Measurements from ENCODE around the gene SLIT3.

SLIT3 gene

DNA sequence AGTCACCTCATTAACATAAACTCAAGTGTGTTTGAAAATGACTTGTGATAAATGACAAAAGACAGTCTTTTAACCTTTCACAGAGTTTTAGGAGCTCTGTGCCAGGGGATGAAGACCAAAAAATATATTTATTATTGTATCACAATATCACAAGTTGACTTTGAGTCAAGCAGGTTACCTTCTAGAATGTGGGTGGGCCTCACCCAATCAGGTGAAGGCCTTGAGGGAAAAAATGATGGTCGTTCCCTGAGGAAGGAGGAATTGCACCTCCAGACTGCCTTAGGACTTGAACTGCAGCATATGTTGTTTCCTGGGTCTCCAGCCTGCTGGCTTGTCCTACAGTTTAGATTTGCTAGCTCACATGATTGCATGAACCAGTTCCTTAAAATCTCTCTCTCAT, 680.1 kb downstream of the SLIT3 start:
- no peak for TF ChIP-seq ARNT (IDR thresholded peaks at IDR 0.05)
- peak; percentile 72 for TF ChIP-seq FOXM1 (IDR thresholded peaks at IDR 0.05; ENCODE audit: borderline replicate concordance)
- DNase-seq (ENCODE audit: extremely low spot score): no peak
- POLR2A ChIA-PET: interaction anchor here (0.8 kb wide), 1 partner anchor 42 kb away, joined by 4 read pairs; the partner anchor contains the start of gene PANK3
- CTCF ChIA-PET: interaction anchor here (0.9 kb wide), 1 partner anchor 10 kb away, joined by 3 read pairs; no protein-coding TSS in a partner anchor

DNA sequence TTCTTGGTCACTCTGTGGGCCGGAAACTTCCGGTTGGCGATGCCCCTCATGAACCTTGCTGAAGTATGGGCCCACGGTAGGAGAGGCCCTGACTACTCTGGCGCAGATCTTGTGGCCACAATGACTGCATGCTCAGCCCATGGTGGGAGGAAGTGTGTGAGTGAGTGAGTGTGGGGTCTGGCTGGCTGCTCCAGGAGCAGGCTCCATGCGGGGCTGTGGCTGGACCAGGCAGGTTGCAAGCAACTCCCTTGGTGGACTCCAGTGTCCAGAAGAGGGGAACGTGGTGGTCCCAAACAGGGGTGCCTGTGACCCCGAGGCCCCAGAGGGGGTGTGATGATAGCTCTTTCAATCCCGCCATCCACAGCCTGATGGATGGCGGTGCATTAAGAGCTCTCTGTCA, 686.3 kb downstream of the SLIT3 start:
- no peak for DNase-seq (ENCODE audit: extremely low spot score)
- CTCF ChIA-PET: no interaction called here
- POLR2A ChIA-PET: no interaction called here
- no peak for TF ChIP-seq SUZ12 (IDR thresholded peaks at IDR 0.05)
- no peak for TF ChIP-seq HDGF (IDR thresholded peaks at IDR 0.05; ENCODE audit: borderline replicate concordance)
- no peak for TF ChIP-seq ELF4 (IDR thresholded peaks at IDR 0.05)
- TF ChIP-seq BHLHE40 (IDR thresholded peaks at IDR 0.05; ENCODE audit: borderline replicate concordance): no peak
- no peak for TF ChIP-seq LEF1 (IDR thresholded peaks at IDR 0.05; ENCODE audit: borderline replicate concordance)

DNA sequence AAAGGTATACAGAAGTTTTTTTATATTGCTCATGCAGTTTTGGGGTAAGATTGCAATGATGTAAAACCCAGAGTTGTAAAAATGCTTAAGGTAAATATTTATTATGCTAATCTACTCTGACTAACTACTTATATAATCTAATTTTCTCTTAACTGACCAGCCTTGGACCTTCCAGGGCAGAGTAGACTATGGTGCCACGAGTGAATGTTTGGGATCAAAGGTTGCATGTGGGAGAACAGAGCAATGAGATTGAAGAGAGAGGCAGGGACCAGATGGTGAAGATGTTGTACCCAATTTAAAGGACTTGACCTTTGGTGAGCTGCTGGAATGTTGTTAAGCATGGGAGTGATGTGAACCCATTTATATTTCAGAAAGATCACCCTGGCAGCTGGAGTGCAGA, 686.9 kb downstream of the SLIT3 start:
- POLR2A ChIA-PET: no interaction called here
- CTCF ChIA-PET: no interaction called here
- DNase-seq (ENCODE audit: extremely low spot score): no peak
- TF ChIP-seq HDGF (IDR thresholded peaks at IDR 0.05; ENCODE audit: borderline replicate concordance) (no peak), ZNF384 (IDR thresholded peaks at IDR 0.05) (no peak), BHLHE40 (IDR thresholded peaks at IDR 0.05; ENCODE audit: borderline replicate concordance) (no peak), ELF4 (IDR thresholded peaks at IDR 0.05) (no peak), CTBP1 (IDR thresholded peaks at IDR 0.05; ENCODE audit: borderline replicate concordance) (no peak), SUZ12 (IDR thresholded peaks at IDR 0.05) (no peak)
- TF ChIP-seq, protein P1, sequence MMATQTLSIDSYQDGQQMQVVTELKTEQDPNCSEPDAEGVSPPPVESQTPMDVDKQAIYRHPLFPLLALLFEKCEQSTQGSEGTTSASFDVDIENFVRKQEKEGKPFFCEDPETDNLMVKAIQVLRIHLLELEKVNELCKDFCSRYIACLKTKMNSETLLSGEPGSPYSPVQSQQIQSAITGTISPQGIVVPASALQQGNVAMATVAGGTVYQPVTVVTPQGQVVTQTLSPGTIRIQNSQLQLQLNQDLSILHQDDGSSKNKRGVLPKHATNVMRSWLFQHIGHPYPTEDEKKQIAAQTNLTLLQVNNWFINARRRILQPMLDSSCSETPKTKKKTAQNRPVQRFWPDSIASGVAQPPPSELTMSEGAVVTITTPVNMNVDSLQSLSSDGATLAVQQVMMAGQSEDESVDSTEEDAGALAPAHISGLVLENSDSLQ (IDR thresholded peaks at IDR 0.05): no peak

DNA sequence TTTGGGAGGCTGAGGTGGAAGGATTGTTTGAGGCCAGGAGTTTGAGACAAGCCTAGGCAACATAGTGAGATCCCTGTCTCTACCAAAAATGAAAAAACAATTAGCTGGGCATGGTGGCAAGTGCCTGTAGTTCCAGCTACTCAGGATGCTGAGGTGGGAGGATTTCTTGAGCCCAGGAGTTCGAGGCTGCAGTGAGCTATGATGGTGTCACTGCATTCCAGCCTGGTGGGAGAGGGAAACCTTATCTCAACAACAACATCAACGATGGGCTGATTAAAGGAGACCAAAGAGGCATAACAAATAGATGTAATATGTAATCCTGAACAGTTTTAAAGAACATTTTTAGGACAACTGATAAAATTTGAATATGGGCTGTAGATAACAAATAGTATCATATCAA, 687.5 kb downstream of the SLIT3 start:
- DNase-seq (ENCODE audit: extremely low spot score): no peak
- POLR2A ChIA-PET: interaction anchor here (0.8 kb wide), 1 partner anchor 35 kb away, joined by 3 read pairs; the partner anchor contains the start of gene PANK3
- CTCF ChIA-PET: no interaction called here
- TF ChIP-seq FOXK2 (IDR thresholded peaks at IDR 0.05) (no peak), FOXM1 (IDR thresholded peaks at IDR 0.05; ENCODE audit: borderline replicate concordance) (no peak), ARNT (IDR thresholded peaks at IDR 0.05) (no peak), SUZ12 (IDR thresholded peaks at IDR 0.05) (no peak), ZNF384 (IDR thresholded peaks at IDR 0.05) (no peak), SP1 (IDR thresholded peaks at IDR 0.05) (no peak), CTBP1 (IDR thresholded peaks at IDR 0.05; ENCODE audit: borderline replicate concordance) (no peak), FOXA1 (IDR thresholded peaks at IDR 0.05) (no peak)
- TF ChIP-seq, protein P1 (IDR thresholded peaks at IDR 0.05): no peak

DNA sequence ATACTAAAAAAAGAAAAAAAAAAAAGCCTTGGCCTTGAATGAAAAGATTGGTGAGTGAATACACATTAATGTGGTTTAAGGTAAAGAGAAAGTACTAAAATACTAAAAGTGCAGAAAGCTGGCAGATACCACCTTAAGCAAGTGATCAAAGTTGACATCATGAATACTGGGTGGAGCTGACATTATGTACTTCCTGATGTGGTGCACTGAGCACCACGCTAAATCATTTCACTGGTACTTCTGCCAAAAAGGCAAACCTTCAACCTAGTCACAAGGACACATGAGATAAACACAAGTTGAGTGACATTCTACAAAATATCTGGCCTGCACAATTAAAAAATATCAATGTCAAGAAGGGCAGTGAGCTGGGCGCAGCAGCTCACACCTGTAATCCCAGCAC, 687.9 kb downstream of the SLIT3 start:
- CTCF ChIA-PET: no interaction called here
- TF ChIP-seq ARNT (IDR thresholded peaks at IDR 0.05) (no peak), TARDBP (IDR thresholded peaks at IDR 0.05) (no peak), FOXM1 (IDR thresholded peaks at IDR 0.05; ENCODE audit: borderline replicate concordance) (no peak), SUZ12 (IDR thresholded peaks at IDR 0.05) (no peak), CTBP1 (IDR thresholded peaks at IDR 0.05; ENCODE audit: borderline replicate concordance) (no peak), SP1 (IDR thresholded peaks at IDR 0.05) (no peak), ZNF384 (IDR thresholded peaks at IDR 0.05) (no peak), BHLHE40 (IDR thresholded peaks at IDR 0.05; ENCODE audit: borderline replicate concordance) (no peak)
- TF ChIP-seq, protein P1 (IDR thresholded peaks at IDR 0.05): no peak
- DNase-seq (ENCODE audit: extremely low spot score): no peak
- POLR2A ChIA-PET: interaction anchor here (0.8 kb wide), 1 partner anchor 34 kb away, joined by 3 read pairs; the partner anchor contains the start of gene PANK3

DNA sequence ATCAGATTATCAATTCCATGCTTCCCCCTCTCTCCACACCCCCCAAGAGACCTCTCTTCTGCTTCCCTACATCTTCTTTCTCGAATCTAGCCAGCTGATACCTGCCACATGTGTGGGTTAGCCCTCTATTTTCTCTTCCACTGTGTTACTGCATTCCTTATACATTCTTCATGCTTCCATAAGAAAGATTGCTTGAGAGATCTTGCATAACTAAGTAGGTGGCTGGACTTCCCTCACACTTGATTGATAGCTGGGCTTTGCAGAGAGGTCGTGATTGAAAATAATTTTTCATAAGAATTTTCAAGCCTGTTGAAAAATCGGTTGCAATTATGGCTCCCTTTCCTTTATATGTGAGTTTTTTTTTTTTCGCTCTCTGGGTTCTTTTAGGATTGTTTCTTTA, 688.8 kb downstream of the SLIT3 start:
- CTCF ChIA-PET: no interaction called here
- no peak for DNase-seq (ENCODE audit: extremely low spot score)
- POLR2A ChIA-PET: interaction anchor here (0.5 kb wide), 1 partner anchor 17 kb away, joined by 3 read pairs; no protein-coding TSS in a partner anchor
- TF ChIP-seq HDGF (IDR thresholded peaks at IDR 0.05; ENCODE audit: borderline replicate concordance) (no peak), LEF1 (IDR thresholded peaks at IDR 0.05; ENCODE audit: borderline replicate concordance) (no peak)
